Natural killer cell (primary cell): ENCODE measurements around the gene PPP4R3B. TPM values are rescaled to one million over a fixed set of nuclear protein-coding genes. Genes with fewer than 3 reads are reported as not detected.

Source experiments
- ATAC-seq, 3 donors: fragments of 150-1000 bp in 2 of 3; fragments of 200-7000 bp in 1 of 3; cut with Tn5 transposase; 1 replicate in 1 of 3; 2 replicates in 2 of 3; pipeline ENCODE4 v1.10.0; 2021; ENCODE audit warnings: mild to moderate bottlenecking in 2 of 3, moderate library complexity in 2 of 3
- DNase-seq, 2 donors: peaks; one replicate each; pipeline versions ENCODE4 v3.0.0 to v3.0.0-alpha.2; 2013 to 2021; ENCODE audit warnings: mixed read lengths in 1 of 2
- H3K27ac ChIP-seq: one replicate; pipeline ENCODE4 v1.5.1; 2013; ENCODE audit warnings: mild to moderate bottlenecking, low read length
- H3K27me3 ChIP-seq: one replicate; pipeline ENCODE4 v1.6.1; 2013; ENCODE audit warnings: low read length; ENCODE audit not compliant: control insufficient read depth, insufficient read depth
- H3K36me3 ChIP-seq: one replicate; pipeline ENCODE4 v1.6.1; 2013; ENCODE audit warnings: low read length; ENCODE audit not compliant: control insufficient read depth, insufficient read depth
- H3K4me1 ChIP-seq: one replicate; pipeline ENCODE4 v1.6.1; 2013; ENCODE audit warnings: low read length; ENCODE audit not compliant: control insufficient read depth, insufficient read depth
- H3K4me3 ChIP-seq: one replicate; pipeline ENCODE4 v1.5.1; 2013; ENCODE audit warnings: low read length
- H3K9me3 ChIP-seq: one replicate; pipeline ENCODE4 v1.6.1; 2013; ENCODE audit warnings: low read length; ENCODE audit not compliant: control insufficient read depth, insufficient read depth
- H3K27ac Mint-ChIP-seq, 2 donors: one replicate each; pipeline ENCODE4 v1.8.0; 2022; ENCODE audit warnings: mild to moderate bottlenecking in 2 of 2, mixed read lengths in 2 of 2, moderate library complexity in 1 of 2
- H3K27me3 Mint-ChIP-seq, 2 donors: one replicate each; pipeline ENCODE4 v1.8.0; 2022; ENCODE audit warnings: low read depth in 2 of 2, mixed read lengths in 2 of 2
- H3K36me3 Mint-ChIP-seq: one replicate; pipeline ENCODE4 v1.8.0; 2022; ENCODE audit warnings: mixed read lengths
- H3K4me1 Mint-ChIP-seq, 2 donors: one replicate each; pipeline ENCODE4 v1.8.0; 2022; ENCODE audit warnings: mixed read lengths in 2 of 2
- H3K4me3 Mint-ChIP-seq: one replicate; pipeline ENCODE4 v1.8.0; 2022; ENCODE audit warnings: mild to moderate bottlenecking, moderate library complexity, mixed read lengths
- H3K9me3 Mint-ChIP-seq, 2 donors: one replicate each; pipeline ENCODE4 v1.8.0; 2022; ENCODE audit warnings: mixed read lengths in 2 of 2
- WGBS: methylation state at CpG from one replicate; pipeline ENCODE4 v1.1.7; 2013; ENCODE audit warnings: missing lambda C conversion rate; ENCODE audit not compliant: insufficient coverage; 5-methylcytosine and 5-hydroxymethylcytosine counted together
- intact Hi-C: fragments of 100-400 bp; cut with micrococcal nuclease; formaldehyde crosslinking; loops from one replicate; pipeline ENCODE4 v1.14.2; 2022
- total RNA-seq, 4 donors: library from RNA; stranded (reverse); fragments of 120-200 nt in 1 of 4; gene quantifications; one replicate each; pipeline versions ENCODE4 v1.2.3 to v1.2.4, GENCODE V29; 2013 to 2022
- TF ChIP-seq, protein P1 (sequence below): fragments of 200-600 bp; IDR thresholded peaks from one replicate; pipeline ENCODE4 v1.8.0; 2022; ENCODE audit warnings: antibody characterized with exemption

The PPP4R3B gene
- total RNA-seq, 3 donors from 2014 or later (not counting 1 experiment from before 2014, with no cell fraction given): 65.1 to 97.9 (median 84.9) TPM

DNA sequence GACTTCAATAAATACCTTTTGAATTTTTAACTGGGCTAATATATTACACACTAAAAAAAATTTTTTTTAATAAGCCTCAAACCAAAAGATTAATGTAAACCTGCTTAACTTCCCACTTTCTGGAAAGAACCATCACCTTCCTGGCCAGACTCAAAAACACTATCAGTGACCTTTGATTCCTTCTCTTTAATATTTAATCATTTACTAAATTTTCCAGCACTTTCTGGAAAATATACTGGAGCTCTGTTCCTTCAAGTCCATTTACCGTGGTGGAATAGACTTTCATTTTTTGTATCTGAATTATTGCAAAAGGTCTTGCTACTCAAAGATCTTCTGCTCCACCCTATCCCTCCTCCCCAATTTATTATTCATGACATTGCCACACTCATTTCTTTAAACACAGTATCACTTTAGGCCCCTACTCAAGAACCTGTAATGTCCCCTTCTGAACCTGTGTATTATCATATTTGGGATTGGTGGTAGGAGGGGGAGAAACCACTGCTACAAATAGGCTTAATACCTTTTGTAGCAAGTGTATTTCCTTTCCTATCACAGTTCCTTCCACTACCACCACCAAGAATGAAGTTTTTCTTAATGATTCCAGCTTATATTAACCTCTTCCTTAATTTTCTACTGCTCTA, 7.4 kb downstream of the PPP4R3B start:
- Histone ChIP-seq H3K4me1 (peaks cover 3% of the 10 kb centered on the region), H3K36me3 (peaks cover 35% of the 10 kb centered on the region), H3K9me3 (no peaks in the 10 kb centered on the region), H3K4me3 (no peak overlapping the region), H3K27me3 (no peaks in the 10 kb centered on the region), H3K27ac (no peak overlapping the region)
- ATAC-seq (peak in 1 of 3 donors; percentile 11), DNase-seq (no peak)
- Mint-ChIP-seq H3K4me3 (no peak overlapping the region), H3K27me3 (no peaks in the 10 kb centered on the region), H3K4me1 (peaks cover 39 to 52% of the 10 kb centered on the region in 2 donors), H3K9me3 (no peaks in the 10 kb centered on the region), H3K36me3 (peaks cover 7% of the 10 kb centered on the region), H3K27ac (peak overlapping the region; percentile 51 to 76)
- TF ChIP-seq, protein P1, sequence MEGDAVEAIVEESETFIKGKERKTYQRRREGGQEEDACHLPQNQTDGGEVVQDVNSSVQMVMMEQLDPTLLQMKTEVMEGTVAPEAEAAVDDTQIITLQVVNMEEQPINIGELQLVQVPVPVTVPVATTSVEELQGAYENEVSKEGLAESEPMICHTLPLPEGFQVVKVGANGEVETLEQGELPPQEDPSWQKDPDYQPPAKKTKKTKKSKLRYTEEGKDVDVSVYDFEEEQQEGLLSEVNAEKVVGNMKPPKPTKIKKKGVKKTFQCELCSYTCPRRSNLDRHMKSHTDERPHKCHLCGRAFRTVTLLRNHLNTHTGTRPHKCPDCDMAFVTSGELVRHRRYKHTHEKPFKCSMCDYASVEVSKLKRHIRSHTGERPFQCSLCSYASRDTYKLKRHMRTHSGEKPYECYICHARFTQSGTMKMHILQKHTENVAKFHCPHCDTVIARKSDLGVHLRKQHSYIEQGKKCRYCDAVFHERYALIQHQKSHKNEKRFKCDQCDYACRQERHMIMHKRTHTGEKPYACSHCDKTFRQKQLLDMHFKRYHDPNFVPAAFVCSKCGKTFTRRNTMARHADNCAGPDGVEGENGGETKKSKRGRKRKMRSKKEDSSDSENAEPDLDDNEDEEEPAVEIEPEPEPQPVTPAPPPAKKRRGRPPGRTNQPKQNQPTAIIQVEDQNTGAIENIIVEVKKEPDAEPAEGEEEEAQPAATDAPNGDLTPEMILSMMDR: no peak
- intact Hi-C loops: loop anchor here (10.0 kb wide), 1 partner anchor 375 kb away; the partner anchor contains the start of genes CLHC1 and RPS27A
- 100% methylated on average over 1 of the region's 1 CpG for WGBS

DNA sequence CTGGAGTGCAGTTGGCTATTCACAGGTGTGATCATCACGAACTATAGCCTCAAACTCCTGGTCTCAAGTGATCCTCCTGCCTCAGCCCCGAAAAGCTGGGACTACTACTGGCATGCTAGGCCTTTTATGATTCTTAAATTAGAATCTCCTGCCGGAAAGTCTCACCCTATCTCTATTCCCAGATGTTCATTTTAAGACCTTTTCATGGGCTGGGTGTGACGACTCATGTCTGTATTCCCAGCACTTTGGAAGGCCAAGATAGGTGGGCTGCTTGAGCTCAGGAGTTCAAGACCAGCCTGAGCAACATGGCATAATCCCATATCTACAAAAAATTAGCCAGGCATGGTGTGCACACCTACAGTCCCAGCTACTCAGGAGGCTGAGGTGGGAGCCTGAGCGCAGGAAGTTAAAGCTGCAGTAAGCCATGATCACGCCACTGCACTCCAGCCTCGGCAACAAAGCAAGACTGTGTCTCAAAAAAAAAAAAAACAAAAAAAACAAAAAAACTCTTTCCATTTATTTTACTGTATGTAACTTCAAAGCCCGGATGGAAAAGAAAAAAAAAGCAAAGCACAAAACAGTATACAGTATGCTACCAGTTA, 8.1 kb downstream of the PPP4R3B start:
- Mint-ChIP-seq H3K27me3 (no peaks in the 10 kb centered on the region), H3K4me3 (no peak overlapping the region), H3K36me3 (peaks cover 5% of the 10 kb centered on the region), H3K27ac (peak overlapping the region; percentile 27 to 76), H3K4me1 (peaks cover 44 to 54% of the 10 kb centered on the region in 2 donors), H3K9me3 (no peaks in the 10 kb centered on the region)
- Histone ChIP-seq H3K36me3 (peaks cover 28% of the 10 kb centered on the region), H3K27ac (no peak overlapping the region), H3K4me3 (no peak overlapping the region), H3K4me1 (peaks cover 3% of the 10 kb centered on the region), H3K9me3 (no peaks in the 10 kb centered on the region), H3K27me3 (no peaks in the 10 kb centered on the region)
- intact Hi-C loops: no loop called here
- DNase-seq (no peak), ATAC-seq (no peak)
- 98% methylated on average over 7 of the region's 8 CpGs for WGBS
- TF ChIP-seq, protein P1: no peak

DNA sequence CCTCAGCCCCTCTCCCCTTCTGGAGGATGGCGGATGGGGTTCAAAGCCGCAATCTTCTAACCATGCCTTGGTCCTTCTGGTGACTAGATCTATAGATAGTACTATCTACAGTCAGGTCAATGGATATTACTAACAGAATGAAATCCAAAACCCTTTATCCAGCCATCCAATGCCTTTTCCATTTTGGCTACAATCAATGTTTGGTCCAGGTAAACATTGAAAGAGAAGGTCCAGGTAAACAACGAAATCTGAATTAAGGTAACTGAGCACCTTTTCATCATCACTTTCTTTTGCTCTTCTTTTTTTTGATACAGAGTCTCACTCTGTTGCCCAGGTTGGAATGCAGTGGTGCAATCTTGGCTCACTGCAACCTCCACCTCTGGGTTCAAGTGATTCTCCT, 9.7 kb downstream of the PPP4R3B start:
- TF ChIP-seq, protein P1: no peak
- WGBS: 100% methylated on average over 1 of the region's 3 CpGs

More for the DNA sequence above, 9.7 kb downstream of the PPP4R3B start:
- Histone ChIP-seq H3K27ac (no peak overlapping the region), H3K4me1 (peaks cover 3% of the 10 kb centered on the region), H3K9me3 (no peaks in the 10 kb centered on the region), H3K36me3 (peaks cover 21% of the 10 kb centered on the region), H3K4me3 (no peak overlapping the region), H3K27me3 (no peaks in the 10 kb centered on the region)
- no peaks in the 10 kb centered on the region for H3K9me3 Mint-ChIP-seq
- no peak overlapping the region for H3K4me3 Mint-ChIP-seq
- no peaks in the 10 kb centered on the region for H3K27me3 Mint-ChIP-seq
- DNase-seq (no peak), ATAC-seq (no peak)
- intact Hi-C loops: no loop called here
- peak overlapping the region; percentile 2 to 53 for H3K27ac Mint-ChIP-seq
- no peaks in the 10 kb centered on the region for H3K36me3 Mint-ChIP-seq
- peaks cover 50 to 57% of the 10 kb centered on the region in 2 donors for H3K4me1 Mint-ChIP-seq
